Thoracic aorta (tissue), 2 donors: Measurements from ENCODE around the gene SSBP3. TPM values are rescaled to one million over a fixed set of nuclear protein-coding genes. Genes with fewer than 3 reads are reported as not detected.

Experiments used
- ATAC-seq: fragments of 150-250 bp; one replicate; pipeline ENCODE4 v1.8.0; 2017; ENCODE audit warnings: low read depth; ENCODE audit not compliant: insufficient number of reproducible peaks, low FRiP score
- DNase-seq: peaks from one replicate; pipeline ENCODE4 v3.0.0-alpha.2; 2020; ENCODE audit warnings: low spot score
- H3K27ac ChIP-seq, 2 donors: fragments of 200-600 bp; sonication (generic); 1 replicate in 1 of 2; 2 replicates in 1 of 2; pipeline ENCODE4 v1.5.1; 2016; ENCODE audit warnings: mild to moderate bottlenecking in 2 of 2, moderate library complexity in 2 of 2
- H3K27me3 ChIP-seq: fragments of 200-600 bp; sonication (generic); replicated peaks from 2 replicates; pipeline ENCODE4 v1.6.0; 2016; ENCODE audit warnings: mild to moderate bottlenecking; ENCODE audit not compliant: insufficient read depth
- H3K36me3 ChIP-seq: fragments of 200-600 bp; sonication (generic); one replicate; pipeline ENCODE4 v1.5.1; 2016
- H3K4me1 ChIP-seq, 2 donors: fragments of 200-600 bp; sonication (generic); 1 replicate in 1 of 2; 2 replicates in 1 of 2; pipeline versions ENCODE4 v1.5.1 to v1.6.0; 2016; ENCODE audit warnings: low read depth in 2 of 2, mild to moderate bottlenecking in 1 of 2; ENCODE audit not compliant: control insufficient read depth in 1 of 2
- H3K4me3 ChIP-seq: fragments of 200-600 bp; sonication (generic); 2 replicates; pipeline ENCODE4 v1.5.1; 2016; ENCODE audit warnings: mild to moderate bottlenecking
- H3K9me3 ChIP-seq: fragments of 200-600 bp; sonication (generic); 2 replicates; pipeline ENCODE4 v1.5.1; 2016
- total RNA-seq, 2 donors: library from RNA; depleted of rRNA; stranded (reverse); fragments of >200 nt; gene quantifications; one replicate each; pipeline versions ENCODE4 v1.1.0 to v1.2.3, GENCODE V29; 2016
- TF ChIP-seq, protein P1 (sequence below): fragments of 200-600 bp; sonication (generic); IDR thresholded peaks from one replicate; pipeline ENCODE4 v1.5.1; 2019; ENCODE audit warnings: antibody characterized with exemption

The SSBP3 gene
- total RNA-seq, 2 donors from 2014 or later: 33.4 to 87.1 TPM

DNA sequence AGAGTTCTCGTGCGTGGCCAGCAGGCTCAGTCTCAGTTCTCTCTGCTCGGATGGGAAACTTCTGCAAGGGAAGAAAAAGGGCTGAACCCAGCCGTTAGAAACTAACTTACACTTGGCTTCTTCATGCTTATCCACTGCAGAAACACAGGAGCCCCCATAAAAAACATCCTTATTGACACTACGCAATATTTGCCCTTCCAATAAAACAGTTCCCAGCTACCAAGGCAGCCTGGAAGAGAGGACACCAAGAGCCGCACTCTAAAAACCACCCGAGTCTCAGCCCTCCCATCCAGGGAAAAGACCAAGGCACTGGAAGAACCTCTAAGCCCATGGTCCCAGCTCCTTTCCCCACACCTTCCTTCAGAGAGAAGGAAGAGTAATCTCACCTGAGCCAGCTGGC is 61.1 kb downstream of the SSBP3 start:
- H3K36me3 ChIP-seq: no peaks in the 10 kb centered on the region
- TF ChIP-seq, protein P1, sequence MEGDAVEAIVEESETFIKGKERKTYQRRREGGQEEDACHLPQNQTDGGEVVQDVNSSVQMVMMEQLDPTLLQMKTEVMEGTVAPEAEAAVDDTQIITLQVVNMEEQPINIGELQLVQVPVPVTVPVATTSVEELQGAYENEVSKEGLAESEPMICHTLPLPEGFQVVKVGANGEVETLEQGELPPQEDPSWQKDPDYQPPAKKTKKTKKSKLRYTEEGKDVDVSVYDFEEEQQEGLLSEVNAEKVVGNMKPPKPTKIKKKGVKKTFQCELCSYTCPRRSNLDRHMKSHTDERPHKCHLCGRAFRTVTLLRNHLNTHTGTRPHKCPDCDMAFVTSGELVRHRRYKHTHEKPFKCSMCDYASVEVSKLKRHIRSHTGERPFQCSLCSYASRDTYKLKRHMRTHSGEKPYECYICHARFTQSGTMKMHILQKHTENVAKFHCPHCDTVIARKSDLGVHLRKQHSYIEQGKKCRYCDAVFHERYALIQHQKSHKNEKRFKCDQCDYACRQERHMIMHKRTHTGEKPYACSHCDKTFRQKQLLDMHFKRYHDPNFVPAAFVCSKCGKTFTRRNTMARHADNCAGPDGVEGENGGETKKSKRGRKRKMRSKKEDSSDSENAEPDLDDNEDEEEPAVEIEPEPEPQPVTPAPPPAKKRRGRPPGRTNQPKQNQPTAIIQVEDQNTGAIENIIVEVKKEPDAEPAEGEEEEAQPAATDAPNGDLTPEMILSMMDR: no peak
- DNase-seq (no peak), ATAC-seq (no peak)
- no peak overlapping the region for H3K4me3 ChIP-seq
- peaks cover 3 to 18% of the 10 kb centered on the region in 2 donors for H3K4me1 ChIP-seq
- no peaks in the 10 kb centered on the region for H3K9me3 ChIP-seq
- no peaks in the 10 kb centered on the region for H3K27me3 ChIP-seq
- no peak overlapping the region for H3K27ac ChIP-seq

DNA sequence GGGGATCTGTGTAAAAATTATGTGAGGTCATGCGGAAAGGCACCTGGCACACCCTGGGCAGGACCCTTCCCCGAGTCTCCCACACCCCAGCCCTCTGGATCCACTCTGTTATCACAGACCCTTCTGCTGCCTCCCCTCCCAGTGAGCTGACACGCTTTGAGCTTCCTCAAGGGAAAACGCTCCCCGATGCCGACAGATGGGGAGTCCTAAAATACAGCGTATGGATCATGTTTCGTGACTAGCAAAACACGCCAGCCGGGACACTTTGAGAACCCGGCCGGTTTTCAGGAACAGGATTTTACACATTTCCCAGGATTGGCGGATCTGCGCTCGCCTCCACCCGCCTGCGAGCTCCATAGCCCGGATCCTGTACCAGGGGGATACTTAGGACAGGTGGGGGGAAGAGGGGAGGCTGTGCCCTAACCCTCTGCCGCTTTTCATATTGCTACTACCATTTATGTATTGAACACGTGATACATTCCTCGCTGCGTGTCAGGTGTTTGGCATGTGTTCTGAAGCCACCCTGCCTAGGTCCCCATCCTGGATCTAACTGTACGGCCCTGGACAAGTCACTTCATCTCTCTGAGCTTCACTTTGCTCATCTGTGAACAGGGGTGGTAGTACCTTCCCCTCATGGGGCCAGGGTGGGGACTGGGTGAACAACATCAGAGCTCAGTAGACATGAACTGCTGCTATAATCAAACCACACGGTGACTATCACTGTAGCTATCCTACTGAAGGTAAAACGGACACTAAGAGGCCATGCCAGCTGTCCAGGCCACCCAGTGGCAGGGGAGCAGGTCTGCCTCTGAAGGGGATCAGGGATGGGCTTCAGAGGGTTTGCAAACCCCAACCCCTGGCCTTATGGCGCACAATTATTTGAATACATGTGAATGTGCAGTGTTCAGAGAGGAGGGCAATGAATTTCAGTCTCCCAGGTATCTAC is 63.2 kb downstream of the SSBP3 start:
- H3K4me3 ChIP-seq: no peak overlapping the region
- H3K9me3 ChIP-seq: no peaks in the 10 kb centered on the region
- H3K27ac ChIP-seq: no peak overlapping the region
- no peaks in the 10 kb centered on the region for H3K27me3 ChIP-seq
- no peak for ATAC-seq
- TF ChIP-seq, protein P1: no peak
- H3K36me3 ChIP-seq: no peaks in the 10 kb centered on the region
- no peak for DNase-seq
- peaks cover 6 to 22% of the 10 kb centered on the region in 2 donors for H3K4me1 ChIP-seq

DNA sequence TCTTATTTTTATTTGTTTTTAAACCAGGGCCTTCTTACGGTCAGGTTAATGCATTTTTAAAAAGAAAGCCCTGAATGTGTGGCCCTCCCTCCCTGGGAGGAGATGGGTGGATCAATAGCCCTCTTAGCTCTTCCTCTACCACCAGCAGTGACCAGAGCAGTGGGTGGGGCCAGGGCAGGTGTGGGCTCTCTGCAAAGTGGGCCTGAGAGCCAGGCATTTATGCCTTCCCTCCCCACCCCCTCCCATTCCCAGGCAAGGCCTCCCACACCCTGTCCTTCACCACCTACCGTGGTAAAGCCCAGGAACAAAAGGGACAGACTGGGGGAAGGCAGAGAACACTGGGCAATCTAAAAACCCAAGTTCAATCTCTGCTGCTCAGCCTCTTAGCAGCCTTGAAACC is 63.9 kb downstream of the SSBP3 start:
- no peaks in the 10 kb centered on the region for H3K36me3 ChIP-seq
- peaks cover 6 to 24% of the 10 kb centered on the region in 2 donors for H3K4me1 ChIP-seq
- ATAC-seq (no peak), DNase-seq (no peak)
- no peaks in the 10 kb centered on the region for H3K9me3 ChIP-seq
- no peak overlapping the region for H3K27ac ChIP-seq
- TF ChIP-seq, protein P1: no peak
- no peak overlapping the region for H3K4me3 ChIP-seq
- no peaks in the 10 kb centered on the region for H3K27me3 ChIP-seq

DNA sequence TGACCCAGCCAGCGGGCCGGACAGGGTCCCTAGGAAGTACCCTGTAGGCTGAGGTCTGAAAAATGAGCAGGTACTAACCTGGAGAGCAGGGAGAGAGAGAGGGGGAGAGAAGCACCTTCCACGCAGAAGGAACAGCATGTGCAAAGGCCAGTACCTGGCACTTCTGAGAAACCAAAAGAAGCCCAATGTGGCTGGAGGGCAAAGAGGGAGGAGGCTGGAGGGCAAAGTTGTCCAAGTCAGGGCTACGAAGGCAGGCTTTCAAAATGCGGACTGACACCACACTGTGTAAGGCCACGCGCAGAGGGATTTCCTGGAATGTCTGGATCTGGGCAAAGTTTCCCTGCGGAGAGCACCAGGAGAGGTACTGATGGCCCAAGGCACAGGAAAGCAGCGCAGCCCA is 64.4 kb downstream of the SSBP3 start:
- Histone ChIP-seq H3K4me1 (peaks cover 6 to 24% of the 10 kb centered on the region in 2 donors), H3K27me3 (no peaks in the 10 kb centered on the region), H3K4me3 (no peak overlapping the region), H3K36me3 (no peaks in the 10 kb centered on the region), H3K27ac (peak overlapping the region; percentile 67 to 70), H3K9me3 (no peaks in the 10 kb centered on the region)
- TF ChIP-seq, protein P1: no peak
- DNase-seq (no peak), ATAC-seq (no peak)

DNA sequence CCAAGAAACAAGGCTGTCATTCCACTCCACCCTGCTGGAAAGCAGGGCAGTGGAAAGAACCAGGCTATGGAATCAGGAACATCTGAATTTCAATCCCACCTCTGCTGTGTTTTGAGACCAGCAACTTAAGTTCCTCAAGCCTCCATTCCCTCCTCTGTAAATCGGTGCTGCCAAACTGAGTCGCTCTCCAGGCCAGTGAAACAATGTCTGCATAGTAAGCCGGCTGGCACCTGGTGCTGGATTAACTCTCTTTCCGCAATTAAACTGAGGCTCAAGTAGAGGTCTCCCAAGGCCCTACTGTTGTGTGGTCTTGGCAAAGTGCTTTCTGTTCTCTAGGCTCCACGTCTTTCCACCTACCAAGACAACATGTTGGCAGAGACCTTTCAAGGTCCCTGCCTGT is 65.3 kb downstream of the SSBP3 start:
- H3K36me3 ChIP-seq: no peaks in the 10 kb centered on the region
- ATAC-seq: no peak
- no peak overlapping the region for H3K4me3 ChIP-seq
- H3K4me1 ChIP-seq: peaks cover 11 to 32% of the 10 kb centered on the region in 2 donors
- peak overlapping the region; percentile 67 to 70 for H3K27ac ChIP-seq
- DNase-seq: no peak
- H3K27me3 ChIP-seq: no peaks in the 10 kb centered on the region
- H3K9me3 ChIP-seq: no peaks in the 10 kb centered on the region
- TF ChIP-seq, protein P1: no peak
